ENCODE measurements around the gene VPS52. TPM values are rescaled to one million over a fixed set of nuclear protein-coding genes. Genes with fewer than 3 reads are reported as not detected.
A peak's percentile ranks its signal among the peaks of the same experiment; 100 is the strongest.

The VPS52 gene
- total and polyA plus RNA-seq, 9 of the 15 experiments (the other 6 are each of a cell fraction or from before 2014, with no cell fraction given): 24.4 to 103 (median 40.2) TPM

DNA sequence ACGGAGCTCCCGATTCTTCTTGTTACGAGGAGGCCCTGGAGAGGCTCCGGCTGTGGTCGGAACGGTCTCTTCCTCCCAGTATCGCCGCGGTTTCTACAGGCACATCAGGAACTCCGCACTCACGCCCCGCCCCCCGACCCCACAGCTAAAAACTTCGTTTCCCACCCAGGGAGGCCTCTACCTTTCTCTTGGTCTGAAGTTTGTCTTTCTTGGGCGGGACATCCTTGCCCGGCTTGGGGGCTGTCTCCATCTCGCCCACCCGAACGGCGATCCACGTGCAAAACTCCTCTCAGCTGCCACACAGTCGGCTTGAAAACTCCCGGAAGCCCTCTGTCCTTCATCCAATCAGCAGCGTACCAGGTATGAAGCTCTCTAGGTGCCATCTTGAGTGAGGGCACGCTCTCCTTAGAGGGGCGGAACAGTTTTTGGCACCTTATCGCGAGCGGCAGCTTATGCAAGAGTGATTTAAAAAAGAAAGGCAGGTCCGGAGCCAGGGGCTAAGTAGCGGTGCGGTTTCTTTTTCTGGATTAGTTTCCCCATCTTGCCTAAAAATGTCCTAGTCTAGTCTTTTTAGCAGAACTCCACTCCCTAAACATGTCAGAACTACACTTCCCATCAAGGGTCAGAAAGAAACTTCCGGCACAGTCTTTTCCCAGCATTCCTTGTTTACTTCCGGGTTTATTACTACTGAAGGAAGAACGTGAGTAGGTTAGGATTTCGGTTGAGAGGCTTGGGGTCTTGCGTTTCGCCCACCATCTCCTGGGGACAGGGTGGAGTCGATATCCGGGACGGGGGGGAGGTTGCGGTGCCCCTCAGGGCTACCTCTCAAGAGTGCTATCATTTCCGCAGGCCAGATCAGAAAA, 17.5 kb upstream of the VPS52 start, which contains the start of the genes PFDN6 and WDR46 (continued):
- TF ChIP-seq, protein P1, sequence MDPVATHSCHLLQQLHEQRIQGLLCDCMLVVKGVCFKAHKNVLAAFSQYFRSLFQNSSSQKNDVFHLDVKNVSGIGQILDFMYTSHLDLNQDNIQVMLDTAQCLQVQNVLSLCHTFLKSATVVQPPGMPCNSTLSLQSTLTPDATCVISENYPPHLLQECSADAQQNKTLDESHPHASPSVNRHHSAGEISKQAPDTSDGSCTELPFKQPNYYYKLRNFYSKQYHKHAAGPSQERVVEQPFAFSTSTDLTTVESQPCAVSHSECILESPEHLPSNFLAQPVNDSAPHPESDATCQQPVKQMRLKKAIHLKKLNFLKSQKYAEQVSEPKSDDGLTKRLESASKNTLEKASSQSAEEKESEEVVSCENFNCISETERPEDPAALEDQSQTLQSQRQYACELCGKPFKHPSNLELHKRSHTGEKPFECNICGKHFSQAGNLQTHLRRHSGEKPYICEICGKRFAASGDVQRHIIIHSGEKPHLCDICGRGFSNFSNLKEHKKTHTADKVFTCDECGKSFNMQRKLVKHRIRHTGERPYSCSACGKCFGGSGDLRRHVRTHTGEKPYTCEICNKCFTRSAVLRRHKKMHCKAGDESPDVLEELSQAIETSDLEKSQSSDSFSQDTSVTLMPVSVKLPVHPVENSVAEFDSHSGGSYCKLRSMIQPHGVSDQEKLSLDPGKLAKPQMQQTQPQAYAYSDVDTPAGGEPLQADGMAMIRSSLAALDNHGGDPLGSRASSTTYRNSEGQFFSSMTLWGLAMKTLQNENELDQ (CRISPR knock-in tag; IDR thresholded peaks at IDR 0.05; ENCODE audit: borderline replicate concordance): 0 out of 2 replicates have a peak, but pooled peaks have one; percentile 17
- TF ChIP-seq ZNF134 (CRISPR knock-in tag; conservative IDR thresholded peaks at IDR 0.05): 0 out of 2 replicates have a peak, but pooled peaks have one; percentile 40
- TF ChIP-seq, protein P2, sequence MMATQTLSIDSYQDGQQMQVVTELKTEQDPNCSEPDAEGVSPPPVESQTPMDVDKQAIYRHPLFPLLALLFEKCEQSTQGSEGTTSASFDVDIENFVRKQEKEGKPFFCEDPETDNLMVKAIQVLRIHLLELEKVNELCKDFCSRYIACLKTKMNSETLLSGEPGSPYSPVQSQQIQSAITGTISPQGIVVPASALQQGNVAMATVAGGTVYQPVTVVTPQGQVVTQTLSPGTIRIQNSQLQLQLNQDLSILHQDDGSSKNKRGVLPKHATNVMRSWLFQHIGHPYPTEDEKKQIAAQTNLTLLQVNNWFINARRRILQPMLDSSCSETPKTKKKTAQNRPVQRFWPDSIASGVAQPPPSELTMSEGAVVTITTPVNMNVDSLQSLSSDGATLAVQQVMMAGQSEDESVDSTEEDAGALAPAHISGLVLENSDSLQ (IDR thresholded peaks at IDR 0.05): peak; percentile 74
- TF ChIP-seq STAT5A (IDR thresholded peaks at IDR 0.05; ENCODE audit: borderline replicate concordance, low read length): no peak
- TF ChIP-seq LARP7 (IDR thresholded peaks at IDR 0.05): 0 out of 2 replicates have a peak, but pooled peaks have one; percentile 55
- TF ChIP-seq, protein P3, sequence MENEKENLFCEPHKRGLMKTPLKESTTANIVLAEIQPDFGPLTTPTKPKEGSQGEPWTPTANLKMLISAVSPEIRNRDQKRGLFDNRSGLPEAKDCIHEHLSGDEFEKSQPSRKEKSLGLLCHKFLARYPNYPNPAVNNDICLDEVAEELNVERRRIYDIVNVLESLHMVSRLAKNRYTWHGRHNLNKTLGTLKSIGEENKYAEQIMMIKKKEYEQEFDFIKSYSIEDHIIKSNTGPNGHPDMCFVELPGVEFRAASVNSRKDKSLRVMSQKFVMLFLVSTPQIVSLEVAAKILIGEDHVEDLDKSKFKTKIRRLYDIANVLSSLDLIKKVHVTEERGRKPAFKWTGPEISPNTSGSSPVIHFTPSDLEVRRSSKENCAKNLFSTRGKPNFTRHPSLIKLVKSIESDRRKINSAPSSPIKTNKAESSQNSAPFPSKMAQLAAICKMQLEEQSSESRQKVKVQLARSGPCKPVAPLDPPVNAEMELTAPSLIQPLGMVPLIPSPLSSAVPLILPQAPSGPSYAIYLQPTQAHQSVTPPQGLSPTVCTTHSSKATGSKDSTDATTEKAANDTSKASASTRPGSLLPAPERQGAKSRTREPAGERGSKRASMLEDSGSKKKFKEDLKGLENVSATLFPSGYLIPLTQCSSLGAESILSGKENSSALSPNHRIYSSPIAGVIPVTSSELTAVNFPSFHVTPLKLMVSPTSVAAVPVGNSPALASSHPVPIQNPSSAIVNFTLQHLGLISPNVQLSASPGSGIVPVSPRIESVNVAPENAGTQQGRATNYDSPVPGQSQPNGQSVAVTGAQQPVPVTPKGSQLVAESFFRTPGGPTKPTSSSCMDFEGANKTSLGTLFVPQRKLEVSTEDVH (IDR thresholded peaks at IDR 0.05; ENCODE audit: low read depth, partially characterized antibody): peak; percentile 96
- TF ChIP-seq RUNX1 (IDR thresholded peaks at IDR 0.05; ENCODE audit: low read depth): no peak
- TF ChIP-seq ZNF146 (CRISPR knock-in tag; IDR thresholded peaks at IDR 0.05; ENCODE audit: unreplicated experiment): no peak
- no peak for TF ChIP-seq ZC3H8 (IDR thresholded peaks at IDR 0.05)
